ENCODE data around the gene SUMO4.

DNA sequence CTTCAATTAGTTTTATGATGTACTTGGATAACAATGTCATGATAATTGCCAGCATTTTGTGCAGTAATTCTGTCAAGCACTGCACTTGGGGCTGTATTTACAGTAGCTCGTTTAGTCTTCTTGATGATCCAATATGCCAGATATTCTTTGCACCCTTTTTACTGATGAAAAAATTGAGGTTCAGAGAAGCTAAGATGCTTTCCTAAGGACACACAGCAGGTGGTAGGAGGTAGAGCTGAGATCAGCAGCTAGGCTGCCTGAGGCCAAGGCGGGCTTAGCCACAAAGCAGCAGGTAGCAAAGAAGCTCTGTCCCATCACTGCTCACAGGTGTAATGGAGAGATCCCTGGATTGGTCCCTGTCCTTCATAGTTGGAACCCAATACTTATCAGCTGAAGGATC, 33.3 kb downstream of the SUMO4 start:
- TF ChIP-seq MAFK (IDR thresholded peaks at IDR 0.05; ENCODE audit: low read length): no peak
- TF ChIP-seq, protein P1, sequence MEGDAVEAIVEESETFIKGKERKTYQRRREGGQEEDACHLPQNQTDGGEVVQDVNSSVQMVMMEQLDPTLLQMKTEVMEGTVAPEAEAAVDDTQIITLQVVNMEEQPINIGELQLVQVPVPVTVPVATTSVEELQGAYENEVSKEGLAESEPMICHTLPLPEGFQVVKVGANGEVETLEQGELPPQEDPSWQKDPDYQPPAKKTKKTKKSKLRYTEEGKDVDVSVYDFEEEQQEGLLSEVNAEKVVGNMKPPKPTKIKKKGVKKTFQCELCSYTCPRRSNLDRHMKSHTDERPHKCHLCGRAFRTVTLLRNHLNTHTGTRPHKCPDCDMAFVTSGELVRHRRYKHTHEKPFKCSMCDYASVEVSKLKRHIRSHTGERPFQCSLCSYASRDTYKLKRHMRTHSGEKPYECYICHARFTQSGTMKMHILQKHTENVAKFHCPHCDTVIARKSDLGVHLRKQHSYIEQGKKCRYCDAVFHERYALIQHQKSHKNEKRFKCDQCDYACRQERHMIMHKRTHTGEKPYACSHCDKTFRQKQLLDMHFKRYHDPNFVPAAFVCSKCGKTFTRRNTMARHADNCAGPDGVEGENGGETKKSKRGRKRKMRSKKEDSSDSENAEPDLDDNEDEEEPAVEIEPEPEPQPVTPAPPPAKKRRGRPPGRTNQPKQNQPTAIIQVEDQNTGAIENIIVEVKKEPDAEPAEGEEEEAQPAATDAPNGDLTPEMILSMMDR (IDR thresholded peaks at IDR 0.05 in 2 of 3, conservative IDR thresholded peaks at IDR 0.05 in 1 of 3; ENCODE audit: insufficient read depth in 2 of 3, low read depth in 1 of 3, low read length in 3 of 3): no peak
- TF ChIP-seq, protein P2, sequence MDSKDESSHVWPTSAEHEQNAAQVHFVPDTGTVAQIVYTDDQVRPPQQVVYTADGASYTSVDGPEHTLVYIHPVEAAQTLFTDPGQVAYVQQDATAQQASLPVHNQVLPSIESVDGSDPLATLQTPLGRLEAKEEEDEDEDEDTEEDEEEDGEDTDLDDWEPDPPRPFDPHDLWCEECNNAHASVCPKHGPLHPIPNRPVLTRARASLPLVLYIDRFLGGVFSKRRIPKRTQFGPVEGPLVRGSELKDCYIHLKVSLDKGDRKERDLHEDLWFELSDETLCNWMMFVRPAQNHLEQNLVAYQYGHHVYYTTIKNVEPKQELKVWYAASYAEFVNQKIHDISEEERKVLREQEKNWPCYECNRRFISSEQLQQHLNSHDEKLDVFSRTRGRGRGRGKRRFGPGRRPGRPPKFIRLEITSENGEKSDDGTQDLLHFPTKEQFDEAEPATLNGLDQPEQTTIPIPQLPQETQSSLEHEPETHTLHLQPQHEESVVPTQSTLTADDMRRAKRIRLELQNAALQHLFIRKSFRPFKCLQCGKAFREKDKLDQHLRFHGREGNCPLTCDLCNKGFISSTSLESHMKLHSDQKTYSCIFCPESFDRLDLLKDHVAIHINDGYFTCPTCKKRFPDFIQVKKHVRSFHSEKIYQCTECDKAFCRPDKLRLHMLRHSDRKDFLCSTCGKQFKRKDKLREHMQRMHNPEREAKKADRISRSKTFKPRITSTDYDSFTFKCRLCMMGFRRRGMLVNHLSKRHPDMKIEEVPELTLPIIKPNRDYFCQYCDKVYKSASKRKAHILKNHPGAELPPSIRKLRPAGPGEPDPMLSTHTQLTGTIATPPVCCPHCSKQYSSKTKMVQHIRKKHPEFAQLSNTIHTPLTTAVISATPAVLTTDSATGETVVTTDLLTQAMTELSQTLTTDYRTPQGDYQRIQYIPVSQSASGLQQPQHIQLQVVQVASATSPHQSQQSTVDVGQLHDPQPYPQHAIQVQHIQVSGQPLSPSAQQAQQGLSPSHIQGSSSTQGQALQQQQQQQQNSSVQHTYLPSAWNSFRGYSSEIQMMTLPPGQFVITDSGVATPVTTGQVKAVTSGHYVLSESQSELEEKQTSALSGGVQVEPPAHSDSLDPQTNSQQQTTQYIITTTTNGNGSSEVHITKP (IDR thresholded peaks at IDR 0.05; ENCODE audit: partially characterized antibody): no peak
- TF ChIP-seq CHD4 (IDR thresholded peaks at IDR 0.05; ENCODE audit: insufficient read depth, insufficient replicate concordance, low read depth, low read length, poor library complexity, severe bottlenecking): no peak
- no peak for TF ChIP-seq ZNF263 (CRISPR knock-in tag; IDR thresholded peaks at IDR 0.05; ENCODE audit: borderline replicate concordance)
- TF ChIP-seq STAT5B (CRISPR knock-in tag; IDR thresholded peaks at IDR 0.05): no peak
- TF ChIP-seq BHLHE40 (IDR thresholded peaks at IDR 0.05; ENCODE audit: low read length): no peak
- TF ChIP-seq POLR2AphosphoS5 (IDR thresholded peaks at IDR 0.05; ENCODE audit: control insufficient read depth, insufficient read depth, low read depth, low read length): no peak
- no peak for TF ChIP-seq RAD51 (IDR thresholded peaks at IDR 0.05; ENCODE audit: borderline replicate concordance, low read depth)
- TF ChIP-seq EGR1 (conservative IDR thresholded peaks at IDR 0.05): no peak
- no peak for TF ChIP-seq ZNF445 (CRISPR knock-in tag; IDR thresholded peaks at IDR 0.05; ENCODE audit: low read depth)
- no peak for TF ChIP-seq POLR2A (conservative IDR thresholded peaks at IDR 0.05)

Data from K562 (cell line).